Keratinocyte (primary cell): Measurements from ENCODE around the gene SMG6. TPM values are rescaled to one million over a fixed set of nuclear protein-coding genes. Genes with fewer than 3 reads are reported as not detected.
A peak's percentile ranks its signal among the peaks of the same experiment; 100 is the strongest.
"Not testable (repeated sequence)": the region's sequence is repeated elsewhere in the genome, so short reads cannot be mapped to it uniquely, and the experiment has no call there.

Experiments
- DNase-seq: peaks from one replicate; pipeline ENCODE4 v3.0.0-alpha.2; 2011; ENCODE audit warnings: low read depth, missing footprints, low spot score
- FAIRE-seq: peaks from 2 replicates; lab custom pipeline; 2011; peaks lifted over from hg19 to GRCh38; lab: Jason Lieb, UNC
- H2AFZ ChIP-seq: 2 replicates; pipeline ENCODE4 v1.6.0; 2012; ENCODE audit warnings: low read length, control low read depth, inconsistent platforms; ENCODE audit not compliant: control insufficient read depth
- H3K27ac ChIP-seq: 2 replicates; pipeline ENCODE4 v1.5.1; 2011; ENCODE audit warnings: low read length; ENCODE audit not compliant: control insufficient read depth, insufficient read depth
- H3K27me3 ChIP-seq: 3 replicates; pipeline ENCODE4 v1.6.0; 2011; ENCODE audit warnings: low read length; ENCODE audit not compliant: control insufficient read depth, insufficient read depth; ENCODE audit errors: extremely low read depth
- H3K36me3 ChIP-seq, 2 experiments: 2 replicates in 1 of 2; 3 replicates in 1 of 2; pipeline ENCODE4 v1.5.1; 2011; ENCODE audit warnings: low read length in 2 of 2, mild to moderate bottlenecking in 1 of 2; ENCODE audit not compliant: control insufficient read depth in 2 of 2, insufficient read depth in 2 of 2; ENCODE audit errors: extremely low read depth in 1 of 2
- H3K4me1 ChIP-seq: 3 replicates; pipeline ENCODE4 v1.5.1; 2011; ENCODE audit warnings: low read length; ENCODE audit not compliant: control insufficient read depth, insufficient read depth; ENCODE audit errors: extremely low read depth
- H3K4me2 ChIP-seq: 3 replicates; pipeline ENCODE4 v1.6.0; 2011; ENCODE audit warnings: low read depth, low read length; ENCODE audit not compliant: control insufficient read depth, insufficient read depth; ENCODE audit errors: extremely low read depth
- H3K4me3 ChIP-seq, 3 experiments: fragments of 200-600 bp in 1 of 3; sonication (generic) in 1 of 3; 2 replicates in 2 of 3; 3 replicates in 1 of 3; pipeline ENCODE4 v1.5.1; 2011 to 2016; ENCODE audit warnings: low read length in 3 of 3, mild to moderate bottlenecking in 3 of 3, control low read depth in 2 of 3, inconsistent platforms in 1 of 3, low read depth in 1 of 3, mixed read lengths in 1 of 3, mixed run types in 1 of 3, moderate library complexity in 1 of 3; ENCODE audit not compliant: control insufficient read depth in 2 of 3, insufficient read depth in 2 of 3; ENCODE audit errors: extremely low read depth in 1 of 3
- H3K79me2 ChIP-seq: 2 replicates; pipeline ENCODE4 v1.6.0; 2012; ENCODE audit warnings: low read length; ENCODE audit not compliant: control insufficient read depth, insufficient read depth
- H3K9ac ChIP-seq: 3 replicates; pipeline ENCODE4 v1.6.0; 2011; ENCODE audit warnings: low read length; ENCODE audit not compliant: control insufficient read depth, insufficient read depth; ENCODE audit errors: extremely low read depth
- H3K9me1 ChIP-seq: 3 replicates; pipeline ENCODE4 v1.6.0; 2011; ENCODE audit warnings: low read length; ENCODE audit not compliant: control insufficient read depth, insufficient read depth; ENCODE audit errors: extremely low read depth
- H3K9me3 ChIP-seq: 2 replicates; pipeline ENCODE4 v1.5.1; 2012; ENCODE audit warnings: low read depth, low read length; ENCODE audit not compliant: control insufficient read depth
- H4K20me1 ChIP-seq: 3 replicates; pipeline ENCODE4 v1.6.0; 2011; ENCODE audit warnings: low read length; ENCODE audit not compliant: control insufficient read depth, insufficient read depth; ENCODE audit errors: extremely low read depth
- CTCF ChIP-seq, 3 experiments: IDR thresholded peaks in 1 of 3; conservative IDR thresholded peaks in 1 of 3; optimal IDR thresholded peaks in 1 of 3; 2 replicates in 2 of 3; 3 replicates in 1 of 3; pipeline versions ENCODE3 to v1.5.1; 2011; ENCODE audit warnings: low read length in 3 of 3, mild to moderate bottlenecking in 3 of 3, moderate library complexity in 2 of 3, control low read depth in 1 of 3, inconsistent platforms in 1 of 3; ENCODE audit not compliant: insufficient read depth in 2 of 3; ENCODE audit errors: extremely low read depth in 1 of 3
- EZH2 ChIP-seq: IDR thresholded peaks from one replicate; pipeline ENCODE4 v1.6.1; 2012; ENCODE audit warnings: inconsistent platforms, mild to moderate bottlenecking, low read length, moderate library complexity
- dilution Hi-C: fragments of 300-500 bp; cut with MboI; formaldehyde crosslinking; loops from one replicate; pipeline ENCODE4 v1.7.0; 2020; ENCODE audit warnings: low sequenced_read_pairs; ENCODE audit not compliant: extremely low pct_ligation_motif_present
- polyA plus RNA-seq, 5 experiments: library from polyadenylated mRNA; depleted of rRNA in 3 of 5; stranded (reverse) in 3 of 5; stranded (forward) in 1 of 5; unstranded in 1 of 5; fragments of >200 nt; gene quantifications; 1 replicate in 1 of 5; 2 replicates in 3 of 5; 3 replicates in 1 of 5; pipeline versions ENCODE4 v1.2.1 to v1.2.3, GENCODE V29; 2011 to 2012; ENCODE audit warnings: missing spikeins in 2 of 5, low read depth in 1 of 5, low replicate concordance in 1 of 5

Gene SMG6
- polyA plus RNA-seq, 1 donor (not counting 4 experiments of a cell fraction or from before 2014, with no cell fraction given): 3.6 TPM

DNA sequence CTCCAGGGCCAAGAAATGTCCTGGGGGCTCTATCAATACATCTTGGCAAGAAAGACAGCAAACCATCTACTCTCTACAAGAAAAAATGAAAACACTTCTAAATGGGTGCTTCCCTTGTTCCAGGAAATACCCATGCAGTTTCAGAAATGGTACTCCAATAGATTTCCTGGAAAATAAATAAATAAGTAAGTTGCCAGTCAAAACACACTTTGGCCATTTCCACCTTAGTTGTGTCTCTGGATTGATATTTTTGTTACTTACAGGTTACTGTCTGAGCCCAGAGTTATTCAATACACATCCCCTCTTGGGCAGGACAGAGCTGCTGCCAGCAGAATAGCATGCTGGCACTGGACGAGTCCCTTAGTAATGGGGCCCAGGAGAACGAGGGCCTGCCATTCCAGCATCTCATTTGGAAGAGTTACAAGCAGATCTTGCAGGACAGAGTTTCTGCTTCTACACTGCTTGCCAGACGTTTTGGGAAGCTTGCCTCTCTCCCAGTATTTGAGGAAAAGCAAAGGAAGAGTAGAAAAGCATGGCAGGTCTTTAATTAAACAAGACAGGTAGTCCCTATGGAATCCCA lies 100.5 kb downstream of the SMG6 start:
- no peaks in the 10 kb centered on the region for H3K79me2 ChIP-seq
- dilution Hi-C loops: no loop called here

GRCh38 chr17:2202302-2202995 lies 101.1 kb downstream of the SMG6 start:
- Histone ChIP-seq H3K9me3 (no peaks in the 10 kb centered on the region), H2AFZ (no peak overlapping the region), H3K27ac (no peak overlapping the region), H3K9me1 (no peaks in the 10 kb centered on the region), H3K79me2 (no peaks in the 10 kb centered on the region), H3K4me3 (no peak overlapping the region), H4K20me1 (no peaks in the 10 kb centered on the region), H3K27me3 (no peaks in the 10 kb centered on the region), H3K9ac (no peak overlapping the region), H3K36me3 (peaks cover 0 to 2% of the 10 kb centered on the region in 2 experiments), H3K4me2 (no peak overlapping the region), H3K4me1 (no peaks in the 10 kb centered on the region)
- dilution Hi-C loops: no loop called here
- TF ChIP-seq CTCF (optimal IDR thresholded peaks at IDR 0.05 in 1 of 3, IDR thresholded peaks at IDR 0.05 in 1 of 3, conservative IDR thresholded peaks at IDR 0.05 in 1 of 3; ENCODE audit: extremely low read depth in 1 of 3, insufficient read depth in 2 of 3, low read length in 3 of 3): no peak
- no peak for TF ChIP-seq EZH2
- FAIRE-seq (no peak), DNase-seq (no peak)

More for the DNA sequence above, 100.5 kb downstream of the SMG6 start:
- Histone ChIP-seq H3K27me3 (no peaks in the 10 kb centered on the region), H3K9me1 (no peaks in the 10 kb centered on the region), H3K9me3 (no peaks in the 10 kb centered on the region), H3K4me3 (no peak overlapping the region), H3K4me1 (peaks cover 5% of the 10 kb centered on the region), H3K36me3 (peaks cover 0 to 2% of the 10 kb centered on the region in 2 experiments), H4K20me1 (no peaks in the 10 kb centered on the region), H3K27ac (no peak overlapping the region), H2AFZ (no peak overlapping the region), H3K9ac (no peak overlapping the region), H3K4me2 (no peak overlapping the region)
- FAIRE-seq: peak; percentile 29
- DNase-seq: no peak
- TF ChIP-seq EZH2: no peak
- no peak for TF ChIP-seq CTCF (optimal IDR thresholded peaks at IDR 0.05 in 1 of 3, IDR thresholded peaks at IDR 0.05 in 1 of 3, conservative IDR thresholded peaks at IDR 0.05 in 1 of 3; ENCODE audit: extremely low read depth in 1 of 3, insufficient read depth in 2 of 3, low read length in 3 of 3)

DNA sequence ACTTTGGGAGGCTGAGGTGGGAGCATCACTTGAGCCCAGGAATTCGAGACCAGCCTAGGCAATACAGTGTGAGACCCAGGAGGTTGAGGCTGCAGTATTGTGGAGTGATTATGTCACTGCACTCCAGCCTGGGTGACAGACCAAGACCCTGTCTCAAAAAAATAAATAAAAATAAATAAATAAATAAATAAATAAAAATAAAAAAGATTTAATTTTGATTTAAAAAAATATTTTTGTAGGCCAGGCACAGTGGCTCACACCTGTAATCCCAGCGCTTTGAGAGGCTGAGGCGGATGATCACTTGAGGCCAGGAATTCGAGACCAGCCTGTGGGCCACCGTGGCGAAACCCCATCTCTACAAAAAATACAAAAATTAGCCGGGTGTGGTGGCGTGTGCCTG lies 104.2 kb downstream of the SMG6 start:
- H4K20me1 ChIP-seq, H2AFZ ChIP-seq, FAIRE-seq, H3K9me1 ChIP-seq, DNase-seq, H3K4me2 ChIP-seq, H3K79me2 ChIP-seq, H3K9ac ChIP-seq, H3K4me3 ChIP-seq, dilution Hi-C loops, H3K27ac ChIP-seq, H3K27me3 ChIP-seq, H3K9me3 ChIP-seq, H3K36me3 ChIP-seq, H3K4me1 ChIP-seq: not testable (repeated sequence)
